Activated CD4-positive, alpha-beta T cell treated with anti-CD3 and anti-CD28 coated beads, Interleukin-2, amount 10 ng/mL, durations not matched to agents 7 days and 5 days (primary cell): ENCODE measurements around the gene GLRA1. TPM values are rescaled to one million over a fixed set of nuclear protein-coding genes. Genes with fewer than 3 reads are reported as not detected.
"Not testable (repeated sequence)": the region's sequence is repeated elsewhere in the genome, so short reads cannot be mapped to it uniquely, and the experiment has no call there.

Experiments used
- CTCF ChIA-PET: fragments of 350-600 bp; sonication (Branson Sonifier 250); formaldehyde crosslinking; loops from one replicate; lab custom pipeline; 2021; ENCODE audit warnings: antibody characterized with exemption; lab: Charles Lee
- POLR2A ChIA-PET: fragments of 350-600 bp; sonication (Branson Sonifier 250); formaldehyde crosslinking; loops from one replicate; lab custom pipeline; 2021; ENCODE audit warnings: antibody characterized with exemption; lab: Charles Lee
- DNase-seq: peaks from one replicate; pipeline ENCODE4 v3.0.0-alpha.2; 2020
- H3K27ac Mint-ChIP-seq: one replicate; pipeline ENCODE4 v1.8.0; 2021; ENCODE audit warnings: mild to moderate bottlenecking, moderate library complexity, mixed read lengths
- H3K27me3 Mint-ChIP-seq: one replicate; pipeline ENCODE4 v1.8.0; 2021; ENCODE audit warnings: mixed read lengths
- H3K36me3 Mint-ChIP-seq: one replicate; pipeline ENCODE4 v1.8.0; 2021; ENCODE audit warnings: low read depth, mixed read lengths
- H3K4me1 Mint-ChIP-seq: one replicate; pipeline ENCODE4 v1.8.0; 2021; ENCODE audit warnings: mixed read lengths
- H3K4me3 Mint-ChIP-seq: one replicate; pipeline ENCODE4 v1.8.0; 2021; ENCODE audit warnings: mild to moderate bottlenecking, moderate library complexity, mixed read lengths
- H3K9me3 Mint-ChIP-seq: one replicate; pipeline ENCODE4 v1.8.0; 2021; ENCODE audit warnings: mixed read lengths
- total RNA-seq, 2 experiments: library from RNA; stranded (reverse); gene quantifications; one replicate each; pipeline ENCODE4 v1.2.3, GENCODE V29; 2021

GLRA1 gene
- total RNA-seq, 2 experiments from 2014 or later: not detected

DNA sequence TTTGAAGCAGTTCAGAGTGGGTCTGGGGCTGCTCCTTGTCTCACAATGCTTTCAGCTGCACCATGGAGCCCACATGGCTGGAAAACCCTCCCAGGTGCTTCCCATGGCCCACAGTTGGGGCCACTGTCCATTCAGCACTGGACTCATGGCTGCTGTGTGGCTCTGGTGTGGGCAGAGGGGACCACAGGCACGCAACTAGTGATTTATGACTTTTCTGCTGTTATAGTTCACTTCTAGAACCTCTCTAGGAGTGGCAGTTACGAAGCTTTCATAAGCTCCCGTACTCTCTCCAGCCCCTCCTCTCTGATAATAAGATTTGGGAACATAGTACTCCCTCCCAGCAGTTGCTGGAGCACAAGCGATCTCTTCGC lies 29.0 kb downstream of the GLRA1 start:
- no peaks in the 10 kb centered on the region for H3K36me3 Mint-ChIP-seq
- H3K4me3 Mint-ChIP-seq: no peak overlapping the region
- H3K4me1 Mint-ChIP-seq: no peaks in the 10 kb centered on the region
- DNase-seq: no peak
- no peak overlapping the region for H3K27ac Mint-ChIP-seq
- CTCF ChIA-PET: interaction anchor here (0.6 kb wide), 1 partner anchor 1603 kb away, joined by 4 read pairs; no protein-coding TSS in a partner anchor
- peaks cover 3% of the 10 kb centered on the region for H3K27me3 Mint-ChIP-seq
- POLR2A ChIA-PET: no interaction called here
- H3K9me3 Mint-ChIP-seq: no peaks in the 10 kb centered on the region

DNA sequence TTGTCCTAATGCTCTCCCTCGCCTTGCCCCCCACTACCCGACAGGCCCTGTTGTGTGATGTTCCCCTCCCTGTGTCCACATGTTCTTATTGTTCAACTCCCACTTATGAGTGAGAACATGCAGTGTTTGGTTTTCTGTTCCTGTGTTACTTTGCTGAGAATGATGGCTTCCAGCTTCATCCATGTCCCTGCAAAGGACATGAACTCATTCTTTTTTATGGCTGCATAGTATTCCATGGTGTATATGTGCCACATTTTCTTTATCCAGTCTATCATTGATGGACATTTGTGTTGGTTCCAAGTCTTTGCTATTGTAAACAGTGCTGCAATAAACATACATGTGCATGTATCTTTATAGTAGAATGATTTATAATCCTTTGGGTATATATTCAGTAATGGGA lies 31.2 kb downstream of the GLRA1 start:
- DNase-seq, CTCF ChIA-PET, H3K4me3 Mint-ChIP-seq, H3K36me3 Mint-ChIP-seq, H3K9me3 Mint-ChIP-seq, H3K4me1 Mint-ChIP-seq, H3K27ac Mint-ChIP-seq, H3K27me3 Mint-ChIP-seq, POLR2A ChIA-PET: not testable (repeated sequence)

DNA sequence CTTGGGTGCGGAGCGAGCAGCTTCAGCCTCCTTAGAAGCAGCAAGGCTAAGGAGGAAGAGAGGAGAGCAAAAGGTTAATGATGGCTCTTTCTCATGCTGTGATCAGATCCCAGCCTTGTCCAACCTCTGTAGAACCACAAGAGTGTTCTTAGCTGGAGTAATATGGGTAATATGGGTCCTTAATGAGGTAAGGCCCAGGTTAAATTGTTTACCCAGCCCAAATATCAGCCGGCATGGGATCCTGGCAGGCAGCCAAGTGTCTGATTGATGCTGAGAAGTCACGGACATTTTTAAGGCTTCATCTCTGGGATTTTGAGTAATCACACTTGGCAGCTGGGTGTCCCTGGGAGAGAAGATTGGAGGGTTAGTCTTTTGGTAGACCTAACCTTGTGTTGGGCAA lies 32.3 kb downstream of the GLRA1 start:
- DNase-seq: no peak
- no peaks in the 10 kb centered on the region for H3K9me3 Mint-ChIP-seq
- H3K27me3 Mint-ChIP-seq: no peaks in the 10 kb centered on the region
- H3K36me3 Mint-ChIP-seq: no peaks in the 10 kb centered on the region
- CTCF ChIA-PET: no interaction called here
- no peak overlapping the region for H3K27ac Mint-ChIP-seq
- no peak overlapping the region for H3K4me3 Mint-ChIP-seq
- POLR2A ChIA-PET: no interaction called here
- no peaks in the 10 kb centered on the region for H3K4me1 Mint-ChIP-seq

DNA sequence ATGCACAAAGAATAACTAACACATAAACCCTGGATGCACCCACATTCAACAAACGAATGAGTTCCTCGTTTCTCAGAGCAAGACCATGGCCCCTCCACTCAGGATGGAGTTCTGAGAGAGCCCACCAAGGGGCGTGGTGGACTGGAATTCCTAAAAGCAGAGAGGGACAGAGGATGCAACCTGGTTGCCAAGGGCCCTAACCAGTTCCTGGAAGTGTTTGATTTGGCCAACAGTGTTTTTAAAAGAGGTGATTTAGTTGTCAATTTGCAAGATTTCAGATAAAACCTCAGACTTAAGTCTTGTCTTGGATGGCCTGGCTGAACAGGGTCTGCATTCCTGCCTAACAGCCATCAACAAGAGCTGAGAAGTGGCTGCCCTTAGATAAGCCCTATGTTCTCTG lies 34.4 kb downstream of the GLRA1 start:
- no peaks in the 10 kb centered on the region for H3K27me3 Mint-ChIP-seq
- no peaks in the 10 kb centered on the region for H3K36me3 Mint-ChIP-seq
- CTCF ChIA-PET: no interaction called here
- no peaks in the 10 kb centered on the region for H3K9me3 Mint-ChIP-seq
- POLR2A ChIA-PET: no interaction called here
- no peaks in the 10 kb centered on the region for H3K4me1 Mint-ChIP-seq
- H3K4me3 Mint-ChIP-seq: no peak overlapping the region
- DNase-seq: no peak
- H3K27ac Mint-ChIP-seq: no peak overlapping the region

DNA sequence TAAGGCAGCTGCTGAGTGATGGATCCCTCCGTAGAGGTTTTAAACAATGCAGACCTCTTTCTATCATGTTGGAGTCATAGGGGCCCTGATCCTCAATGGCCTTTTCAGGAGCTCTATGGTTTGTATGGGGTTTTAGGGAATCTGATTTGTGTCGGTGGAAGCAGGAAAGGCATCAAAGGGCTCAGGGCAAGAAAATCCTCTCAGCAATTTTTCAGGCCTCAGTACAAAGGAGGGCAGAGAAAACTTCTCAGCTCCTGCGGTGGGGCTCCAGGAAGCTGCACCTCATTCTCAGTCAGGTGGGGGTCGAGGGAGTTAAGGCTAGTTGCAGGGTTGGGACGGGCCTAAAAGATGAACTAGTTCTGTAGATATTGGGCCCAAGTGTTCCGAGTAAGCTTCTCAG lies 35.0 kb downstream of the GLRA1 start:
- H3K27me3 Mint-ChIP-seq: no peaks in the 10 kb centered on the region

DNA sequence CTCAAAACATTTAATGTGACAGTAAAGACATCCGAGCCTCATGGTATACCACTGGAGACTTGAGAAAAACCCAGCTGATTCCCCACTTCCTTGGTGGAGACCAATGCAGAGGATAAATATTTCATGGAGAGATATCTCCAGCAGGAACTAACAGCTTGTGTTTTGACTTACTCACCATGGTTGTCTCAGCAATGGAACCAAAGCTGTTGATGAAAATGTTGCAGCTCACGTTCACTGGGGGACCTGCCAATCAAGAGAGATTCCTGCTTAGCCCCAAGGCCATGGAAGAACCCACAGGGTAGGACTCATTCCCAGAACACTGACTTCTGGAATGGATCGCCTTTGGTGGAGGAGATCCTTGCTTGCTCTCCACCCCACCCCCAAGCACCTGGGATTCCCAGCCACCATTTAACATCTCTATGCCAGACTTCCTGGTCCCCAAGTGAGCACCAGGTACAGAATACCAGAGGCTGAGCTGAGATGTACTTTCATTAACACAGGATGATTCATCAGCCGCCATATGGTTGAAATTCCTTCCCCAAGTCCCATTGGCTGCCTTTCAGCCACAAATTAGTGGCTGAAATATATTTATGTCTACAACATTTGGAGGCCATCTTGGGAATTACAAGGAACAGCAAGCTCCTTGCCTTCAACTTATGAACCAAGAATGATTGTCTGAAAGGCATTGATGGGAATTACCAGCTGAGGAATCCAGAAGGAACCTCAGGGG lies 37.9 kb downstream of the GLRA1 start:
- ChIA-PET CTCF (interaction anchor here (0.6 kb wide), 1 partner anchor 551 kb away, joined by 3 read pairs; no protein-coding TSS in a partner anchor), POLR2A (no interaction called here)
- no peaks in the 10 kb centered on the region for H3K27me3 Mint-ChIP-seq
- H3K27ac Mint-ChIP-seq: no peak overlapping the region
- no peaks in the 10 kb centered on the region for H3K36me3 Mint-ChIP-seq
- no peaks in the 10 kb centered on the region for H3K9me3 Mint-ChIP-seq
- H3K4me1 Mint-ChIP-seq: no peaks in the 10 kb centered on the region
- no peak overlapping the region for H3K4me3 Mint-ChIP-seq
- no peak for DNase-seq

More for the DNA sequence above, 35.0 kb downstream of the GLRA1 start:
- Mint-ChIP-seq H3K4me1 (no peaks in the 10 kb centered on the region), H3K4me3 (no peak overlapping the region), H3K36me3 (no peaks in the 10 kb centered on the region), H3K27ac (no peak overlapping the region), H3K9me3 (no peaks in the 10 kb centered on the region)
- ChIA-PET CTCF (no interaction called here), POLR2A (no interaction called here)
- no peak for DNase-seq

DNA sequence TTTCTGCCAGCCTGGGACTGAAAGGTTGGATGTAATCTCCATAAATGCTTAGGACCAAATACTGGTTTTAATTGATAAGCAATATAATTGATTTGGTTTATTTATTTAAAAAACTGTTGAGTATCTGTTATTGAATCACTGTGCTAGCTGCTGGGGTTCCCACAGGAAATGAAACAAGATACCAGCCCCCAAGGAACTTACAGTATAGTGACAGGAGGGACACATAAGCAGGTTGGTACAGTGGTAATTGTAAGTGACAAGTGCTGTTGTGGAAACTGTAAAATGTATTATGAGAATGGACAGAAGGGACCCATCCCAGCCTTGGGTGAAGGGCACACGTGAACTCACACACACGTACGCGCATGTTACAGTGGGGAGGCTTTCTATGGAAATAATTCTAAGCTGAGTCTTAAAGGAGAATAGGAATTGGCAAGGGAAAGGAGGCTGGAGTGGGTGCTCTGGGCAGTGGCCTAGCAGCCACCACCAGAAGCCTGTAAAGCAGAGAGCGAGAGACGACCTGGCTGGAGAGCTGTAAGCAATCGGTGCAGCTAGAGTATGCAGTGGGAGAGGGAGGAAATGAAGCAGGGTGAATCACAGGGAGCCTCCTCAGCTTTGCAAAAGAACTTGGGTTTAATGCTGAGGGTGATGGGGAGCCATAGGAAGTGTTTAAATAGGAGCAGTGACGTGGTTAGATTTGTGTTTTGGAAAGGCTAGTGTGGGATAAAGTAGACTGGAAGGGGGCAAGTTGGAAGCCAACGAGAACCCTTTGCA lies 39.3 kb downstream of the GLRA1 start:
- H3K4me1 Mint-ChIP-seq: no peaks in the 10 kb centered on the region
- H3K4me3 Mint-ChIP-seq: no peak overlapping the region
- H3K27me3 Mint-ChIP-seq: no peaks in the 10 kb centered on the region
- CTCF ChIA-PET: no interaction called here
- no peak overlapping the region for H3K27ac Mint-ChIP-seq
- POLR2A ChIA-PET: no interaction called here
- H3K36me3 Mint-ChIP-seq: no peaks in the 10 kb centered on the region
- DNase-seq: no peak
- no peaks in the 10 kb centered on the region for H3K9me3 Mint-ChIP-seq

DNA sequence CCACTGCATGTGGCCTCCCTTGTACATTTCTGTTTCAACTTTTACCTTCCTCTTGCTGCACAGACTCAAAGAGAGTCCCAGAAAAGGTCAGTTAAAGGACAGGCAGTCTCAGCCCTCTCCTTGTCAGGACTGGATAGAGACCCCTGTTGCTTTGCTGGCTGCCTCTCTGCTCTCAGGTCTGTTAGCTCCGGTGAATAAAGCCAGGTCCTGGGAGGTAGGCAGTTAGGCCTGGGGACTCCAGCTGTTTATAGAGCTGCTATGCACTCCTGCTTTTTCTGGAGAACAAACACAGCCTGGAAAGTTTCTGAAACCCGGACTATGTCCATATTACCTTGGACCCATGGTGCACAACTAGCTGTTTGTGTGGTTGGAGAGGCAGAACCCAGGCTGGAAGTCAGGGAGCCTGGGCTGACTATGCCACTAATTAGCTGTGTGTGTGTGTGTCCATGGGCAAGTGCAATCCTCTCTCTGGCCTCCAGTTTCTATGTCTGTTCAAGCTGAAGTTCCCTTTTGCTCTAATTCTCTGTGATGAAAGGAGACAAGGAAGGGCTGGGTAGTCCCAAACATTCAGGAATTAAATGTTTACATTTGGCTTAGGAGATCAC lies 42.9 kb downstream of the GLRA1 start:
- CTCF ChIA-PET: interaction anchor here (0.6 kb wide), 1 partner anchor 48 kb away, joined by 3 read pairs; no protein-coding TSS in a partner anchor

DNA sequence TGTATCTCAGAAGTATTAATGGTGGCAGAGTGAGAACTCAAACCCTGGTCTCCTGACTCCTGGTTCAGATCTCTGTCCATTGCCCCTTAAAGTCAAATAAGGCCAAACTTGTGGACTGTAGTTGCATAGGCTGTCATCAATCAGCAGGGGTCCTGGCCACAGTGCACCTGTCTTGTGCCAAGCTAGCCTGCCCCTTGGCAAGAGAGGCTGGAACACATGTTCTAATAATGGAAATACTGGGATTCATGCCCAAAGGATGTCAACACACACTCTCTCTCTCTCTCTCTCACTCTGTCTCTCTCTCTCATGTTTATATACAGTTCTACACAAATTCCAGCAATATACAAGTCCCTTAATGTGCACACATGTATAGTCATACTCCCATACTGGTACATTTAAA lies 44.3 kb downstream of the GLRA1 start:
- CTCF ChIA-PET: no interaction called here
- no peak overlapping the region for H3K4me3 Mint-ChIP-seq
- H3K36me3 Mint-ChIP-seq: no peaks in the 10 kb centered on the region
- H3K27me3 Mint-ChIP-seq: no peaks in the 10 kb centered on the region
- POLR2A ChIA-PET: no interaction called here
- H3K27ac Mint-ChIP-seq: no peak overlapping the region
- no peaks in the 10 kb centered on the region for H3K4me1 Mint-ChIP-seq
- peaks cover 6% of the 10 kb centered on the region for H3K9me3 Mint-ChIP-seq
- no peak for DNase-seq

More for the DNA sequence above, 42.9 kb downstream of the GLRA1 start:
- no peak overlapping the region for H3K27ac Mint-ChIP-seq
- H3K9me3 Mint-ChIP-seq: peaks cover 6% of the 10 kb centered on the region
- no peak overlapping the region for H3K4me3 Mint-ChIP-seq
- no peaks in the 10 kb centered on the region for H3K36me3 Mint-ChIP-seq
- H3K4me1 Mint-ChIP-seq: no peaks in the 10 kb centered on the region
- POLR2A ChIA-PET: no interaction called here
- no peak for DNase-seq
- H3K27me3 Mint-ChIP-seq: no peaks in the 10 kb centered on the region

DNA sequence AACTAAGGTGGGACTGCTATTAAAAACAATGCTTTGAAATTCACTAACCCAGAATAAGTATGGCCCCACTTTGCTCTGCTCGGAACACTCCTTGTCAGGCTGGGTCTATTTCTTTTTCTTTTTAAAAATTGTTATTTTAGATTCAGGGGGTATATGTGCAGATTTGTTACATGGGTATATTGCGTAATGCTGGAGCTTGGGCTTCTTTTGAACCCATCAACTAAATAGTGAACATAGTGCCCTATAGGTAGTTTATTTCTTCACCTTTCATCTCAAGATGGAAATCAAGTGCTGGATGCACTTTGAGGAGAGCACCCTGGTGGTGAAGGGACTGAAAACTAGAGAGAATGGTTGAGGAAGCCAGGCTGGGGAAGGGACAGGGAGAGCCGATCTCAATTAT lies 51.0 kb downstream of the GLRA1 start:
- peaks cover under 1% of the 10 kb centered on the region for H3K4me1 Mint-ChIP-seq
- H3K9me3 Mint-ChIP-seq: peaks cover 6% of the 10 kb centered on the region
- DNase-seq: no peak
- CTCF ChIA-PET: no interaction called here
- POLR2A ChIA-PET: interaction anchor here (0.7 kb wide), 1 partner anchor 9 kb away, joined by 3 read pairs; no protein-coding TSS in a partner anchor
- no peak overlapping the region for H3K4me3 Mint-ChIP-seq
- H3K36me3 Mint-ChIP-seq: no peaks in the 10 kb centered on the region
- H3K27me3 Mint-ChIP-seq: no peaks in the 10 kb centered on the region
- no peak overlapping the region for H3K27ac Mint-ChIP-seq

DNA sequence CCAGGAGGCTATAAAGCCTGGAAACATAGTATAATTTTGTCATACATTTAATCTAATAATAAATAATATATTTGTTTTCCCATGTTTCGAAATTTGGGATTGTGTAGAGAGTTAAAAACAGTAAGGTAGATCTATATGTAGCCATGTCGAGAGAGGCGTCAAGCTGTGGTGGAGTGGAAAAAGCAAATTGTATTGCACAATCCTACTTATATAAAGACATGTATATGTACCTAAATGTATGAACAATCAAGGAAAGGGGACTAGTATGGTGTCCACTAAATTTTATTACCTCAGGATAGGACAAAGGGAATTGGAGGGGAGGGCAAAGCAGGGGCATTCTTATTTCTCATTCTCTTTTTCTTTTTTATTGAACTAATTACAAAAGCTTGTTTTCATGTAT lies 52.0 kb downstream of the GLRA1 start:
- no peak for DNase-seq
- no peaks in the 10 kb centered on the region for H3K27me3 Mint-ChIP-seq
- peaks cover 2% of the 10 kb centered on the region for H3K4me1 Mint-ChIP-seq
- peaks cover 1% of the 10 kb centered on the region for H3K9me3 Mint-ChIP-seq
- no peak overlapping the region for H3K27ac Mint-ChIP-seq
- no peaks in the 10 kb centered on the region for H3K36me3 Mint-ChIP-seq
- CTCF ChIA-PET: no interaction called here
- POLR2A ChIA-PET: no interaction called here
- H3K4me3 Mint-ChIP-seq: no peak overlapping the region

DNA sequence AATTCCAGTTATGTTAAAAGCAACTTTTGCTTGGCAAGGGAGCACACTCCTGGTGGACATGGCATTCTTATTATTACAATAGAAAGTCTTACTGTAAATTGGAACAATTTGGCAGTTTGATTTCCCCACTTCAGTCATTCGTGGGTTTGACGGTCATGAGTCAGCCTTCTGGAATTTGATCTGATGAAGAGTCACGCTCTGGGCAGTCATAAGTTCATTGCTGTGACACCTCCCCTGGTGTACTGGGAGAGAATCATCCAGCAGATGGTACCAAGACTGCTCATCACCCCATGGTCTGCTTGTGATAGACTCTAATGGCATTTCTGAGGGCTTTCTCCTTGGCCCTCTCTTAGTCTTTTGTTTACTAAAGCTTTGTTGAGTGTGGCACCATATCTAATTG lies 53.8 kb downstream of the GLRA1 start:
- no peak for DNase-seq
- no peak overlapping the region for H3K4me3 Mint-ChIP-seq
- H3K9me3 Mint-ChIP-seq: no peaks in the 10 kb centered on the region
- no peaks in the 10 kb centered on the region for H3K27me3 Mint-ChIP-seq
- ChIA-PET POLR2A (no interaction called here), CTCF (no interaction called here)
- H3K27ac Mint-ChIP-seq: no peak overlapping the region
- H3K4me1 Mint-ChIP-seq: peaks cover 2% of the 10 kb centered on the region
- no peaks in the 10 kb centered on the region for H3K36me3 Mint-ChIP-seq

DNA sequence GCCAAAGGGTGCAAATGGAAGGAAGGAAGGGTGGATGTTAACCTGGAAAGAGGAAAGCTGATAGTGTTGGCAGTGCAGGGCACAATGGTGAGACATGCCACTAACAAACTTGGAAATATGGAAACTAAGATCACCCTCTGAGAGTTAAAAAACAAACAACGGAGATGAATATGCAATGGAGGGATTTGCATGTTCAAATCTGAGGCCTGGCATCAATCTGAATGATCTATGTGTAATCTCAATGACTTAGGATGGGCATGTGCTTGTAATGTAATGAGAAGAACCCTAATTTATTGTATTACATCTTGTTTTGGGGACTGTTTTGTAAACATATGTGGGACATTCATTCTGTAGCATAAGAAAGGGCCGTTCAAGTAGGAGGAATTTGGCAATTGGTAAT lies 54.4 kb downstream of the GLRA1 start:
- H3K4me3 Mint-ChIP-seq: no peak overlapping the region
- no peak for DNase-seq
- ChIA-PET CTCF (no interaction called here), POLR2A (no interaction called here)
- H3K4me1 Mint-ChIP-seq: peaks cover 2% of the 10 kb centered on the region
- no peaks in the 10 kb centered on the region for H3K27me3 Mint-ChIP-seq
- H3K36me3 Mint-ChIP-seq: no peaks in the 10 kb centered on the region
- H3K9me3 Mint-ChIP-seq: no peaks in the 10 kb centered on the region
- no peak overlapping the region for H3K27ac Mint-ChIP-seq
